OCI-LY7 (cell line): ENCODE results near the gene ZBTB37. TPM values are rescaled to one million over a fixed set of nuclear protein-coding genes. Genes with fewer than 3 reads are reported as not detected.

Experiments
- BruUV-seq: library from RNA; stranded (reverse); fragments of 400-500 nt; replicated peaks from 2 replicates; lab custom pipeline; 2021; lab: Mats Ljungman, UMichigan
- CTCF ChIA-PET: fragments of 300-600 bp; sonication (Branson Sonifier 250); formaldehyde crosslinking; loops from one replicate; lab custom pipeline; 2022; ENCODE audit warnings: antibody characterized with exemption; ENCODE audit not compliant: unreplicated experiment; lab: Charles Lee
- POLR2A ChIA-PET: fragments of 300-600 bp; sonication (Branson Sonifier 250); formaldehyde crosslinking; loops from one replicate; lab custom pipeline; 2022; ENCODE audit warnings: antibody characterized with exemption; lab: Charles Lee
- DNase-seq: peaks from one replicate; pipeline ENCODE4 v3.0.0-alpha.2; 2015; ENCODE audit warnings: low spot score
- H2AFZ ChIP-seq: fragments of 200-600 bp; sonication (generic), shearing (Covaris generic); 2 replicates; pipeline ENCODE4 v1.6.1; 2014; ENCODE audit warnings: mild to moderate bottlenecking, antibody characterized with exemption, low read length, moderate library complexity
- H3K27ac ChIP-seq: fragments of 200-600 bp; sonication (generic); 2 replicates; pipeline ENCODE4 v1.5.1; 2014; ENCODE audit warnings: mixed run types, low read depth, mild to moderate bottlenecking, moderate library complexity, low read length, inconsistent platforms; ENCODE audit not compliant: poor library complexity, severe bottlenecking
- H3K36me3 ChIP-seq: fragments of 200-600 bp; sonication (generic); 2 replicates; pipeline ENCODE4 v1.6.1; 2014; ENCODE audit warnings: mild to moderate bottlenecking, antibody characterized with exemption, low read length, moderate library complexity, mixed read lengths; ENCODE audit not compliant: insufficient read depth
- H3K4me1 ChIP-seq: fragments of 200-600 bp; sonication (generic); 2 replicates; pipeline ENCODE4 v1.5.1; 2014; ENCODE audit warnings: mild to moderate bottlenecking, low read length; ENCODE audit not compliant: insufficient read depth, poor library complexity, severe bottlenecking
- H3K4me2 ChIP-seq: fragments of 200-600 bp; sonication (generic); 2 replicates; pipeline ENCODE4 v1.6.1; 2014; ENCODE audit warnings: mild to moderate bottlenecking, low read length
- H3K4me3 ChIP-seq: fragments of 200-600 bp; sonication (generic); 2 replicates; pipeline ENCODE4 v1.5.1; 2014; ENCODE audit warnings: mild to moderate bottlenecking, low read depth, low read length; ENCODE audit not compliant: poor library complexity, severe bottlenecking
- H3K79me2 ChIP-seq: fragments of 200-600 bp; sonication (generic); 2 replicates; pipeline ENCODE4 v1.6.1; 2016; ENCODE audit warnings: low read depth, mild to moderate bottlenecking, low read length, moderate library complexity, mixed read lengths; ENCODE audit not compliant: insufficient read depth
- H3K9me2 ChIP-seq: fragments of 200-600 bp; sonication (generic); 2 replicates; pipeline ENCODE4 v1.6.1; 2016; ENCODE audit warnings: mild to moderate bottlenecking, low read length, mixed read lengths; ENCODE audit not compliant: insufficient read depth
- H3K9me3 ChIP-seq: fragments of 200-600 bp; sonication (generic); 2 replicates; pipeline ENCODE4 v1.6.1; 2014; ENCODE audit warnings: mild to moderate bottlenecking, mixed run types, low read length, mixed read lengths
- H4K20me1 ChIP-seq: fragments of 200-600 bp; sonication (generic); 2 replicates; pipeline ENCODE4 v1.6.1; 2014; ENCODE audit warnings: mild to moderate bottlenecking, antibody characterized with exemption, low read length, moderate library complexity, mixed read lengths; ENCODE audit not compliant: insufficient read depth
- CTCF ChIP-seq: fragments of 200-600 bp; sonication (generic); conservative IDR thresholded peaks from 2 replicates; pipeline ENCODE4 v1.5.1; 2014; ENCODE audit warnings: mild to moderate bottlenecking, antibody characterized with exemption, low read length, moderate library complexity, mixed read lengths
- EZH2phosphoT487 ChIP-seq: fragments of 200-600 bp; sonication (generic); IDR thresholded peaks from 2 replicates; pipeline ENCODE4 v1.6.1; 2018; ENCODE audit warnings: low read depth, borderline replicate concordance, mild to moderate bottlenecking, mixed run types, antibody characterized with exemption, low read length, moderate library complexity, mixed read lengths
- intact Hi-C: fragments of 100-400 bp; cut with micrococcal nuclease; formaldehyde crosslinking; loops from one replicate; pipeline ENCODE4 v1.10.0; 2022; ENCODE audit not compliant: unreplicated experiment
- total RNA-seq, 2 experiments: library from RNA; depleted of rRNA in 1 of 2; stranded (reverse); fragments of >200 nt in 1 of 2; shearing (Covaris generic) in 1 of 2; gene quantifications; 2 replicates each; pipeline ENCODE4 v1.2.3, GENCODE V29; 2014 to 2022

ZBTB37 gene
- total RNA-seq, 2 experiments from 2014 or later = 10.9 to 23.7 TPM

- TF ChIP-seq EZH2phosphoT487 (no peak), CTCF (no peak)
- no peaks in the 10 kb centered on the region for H4K20me1 ChIP-seq
- BruUV-seq = no TSS peak
- ChIA-PET POLR2A (interaction anchor here (0.6 to 1.0 kb wide), 3 partner anchors 18 to 177 kb away, joined by 3 to 4 read pairs (median 4); no protein-coding TSS in a partner anchor), CTCF (no interaction called here)
- no peaks in the 10 kb centered on the region for H3K9me3 ChIP-seq
- H3K4me1 ChIP-seq = no peaks in the 10 kb centered on the region
- intact Hi-C loops = no loop called here
- no peak overlapping the region for H3K27ac ChIP-seq
- no peak overlapping the region for H3K4me2 ChIP-seq
- H3K36me3 ChIP-seq = peaks cover 22% of the 10 kb centered on the region
- H3K9me2 ChIP-seq = no peaks in the 10 kb centered on the region
- H3K4me3 ChIP-seq = no peak overlapping the region
- no peak for DNase-seq
- no peaks in the 10 kb centered on the region for H3K79me2 ChIP-seq
- H2AFZ ChIP-seq = no peak overlapping the region
Measured at GRCh38 chr1:173887627-173888026, 19.4 kb downstream of the ZBTB37 start.

- no peaks in the 10 kb centered on the region for H3K79me2 ChIP-seq
- no TSS peak for BruUV-seq
- no peaks in the 10 kb centered on the region for H3K9me2 ChIP-seq
- no peaks in the 10 kb centered on the region for H3K9me3 ChIP-seq
- ChIA-PET POLR2A (interaction anchor here (0.6 kb wide), 1 partner anchor 67 kb away, joined by 5 read pairs; no protein-coding TSS in a partner anchor), CTCF (no interaction called here)
- no peak overlapping the region for H3K4me2 ChIP-seq
- H3K36me3 ChIP-seq = peaks cover 26% of the 10 kb centered on the region
- H3K27ac ChIP-seq = no peak overlapping the region
- intact Hi-C loops = no loop called here
- no peak for DNase-seq
- H2AFZ ChIP-seq = no peak overlapping the region
- TF ChIP-seq EZH2phosphoT487 = no peak
- TF ChIP-seq CTCF = no peak
- no peak overlapping the region for H3K4me3 ChIP-seq
- H4K20me1 ChIP-seq = no peaks in the 10 kb centered on the region
- no peaks in the 10 kb centered on the region for H3K4me1 ChIP-seq
Measured at GRCh38 chr1:173888749-173889148, 20.6 kb downstream of the ZBTB37 start.

- no peaks in the 10 kb centered on the region for H3K4me1 ChIP-seq
- H3K9me3 ChIP-seq = no peaks in the 10 kb centered on the region
- H3K79me2 ChIP-seq = no peaks in the 10 kb centered on the region
- TF ChIP-seq EZH2phosphoT487 (no peak), CTCF (no peak)
- H3K36me3 ChIP-seq = peaks cover 26% of the 10 kb centered on the region
- CTCF ChIA-PET = no interaction called here
- H3K4me3 ChIP-seq = no peak overlapping the region
- H3K27ac ChIP-seq = no peak overlapping the region
- intact Hi-C loops = no loop called here
- DNase-seq = no peak
- H3K4me2 ChIP-seq = no peak overlapping the region
- no peaks in the 10 kb centered on the region for H3K9me2 ChIP-seq
- no TSS peak for BruUV-seq
- no peaks in the 10 kb centered on the region for H4K20me1 ChIP-seq
- no peak overlapping the region for H2AFZ ChIP-seq
- POLR2A ChIA-PET = interaction anchor here (0.6 kb wide), 1 partner anchor 186 kb away, joined by 5 read pairs; no protein-coding TSS in a partner anchor
Measured at GRCh38 chr1:173889885-173890284, 21.7 kb downstream of the ZBTB37 start.
